ENCODE data around the gene LRWD1. TPM values are rescaled to one million over a fixed set of nuclear protein-coding genes. Genes with fewer than 3 reads are reported as not detected.
"Not testable (repeated sequence)": the region's sequence is repeated elsewhere in the genome, so short reads cannot be mapped to it uniquely, and the experiment has no call there.

LRWD1 gene
- total RNA-seq, 1 donor from 2014 or later: 27.1 TPM

DNA sequence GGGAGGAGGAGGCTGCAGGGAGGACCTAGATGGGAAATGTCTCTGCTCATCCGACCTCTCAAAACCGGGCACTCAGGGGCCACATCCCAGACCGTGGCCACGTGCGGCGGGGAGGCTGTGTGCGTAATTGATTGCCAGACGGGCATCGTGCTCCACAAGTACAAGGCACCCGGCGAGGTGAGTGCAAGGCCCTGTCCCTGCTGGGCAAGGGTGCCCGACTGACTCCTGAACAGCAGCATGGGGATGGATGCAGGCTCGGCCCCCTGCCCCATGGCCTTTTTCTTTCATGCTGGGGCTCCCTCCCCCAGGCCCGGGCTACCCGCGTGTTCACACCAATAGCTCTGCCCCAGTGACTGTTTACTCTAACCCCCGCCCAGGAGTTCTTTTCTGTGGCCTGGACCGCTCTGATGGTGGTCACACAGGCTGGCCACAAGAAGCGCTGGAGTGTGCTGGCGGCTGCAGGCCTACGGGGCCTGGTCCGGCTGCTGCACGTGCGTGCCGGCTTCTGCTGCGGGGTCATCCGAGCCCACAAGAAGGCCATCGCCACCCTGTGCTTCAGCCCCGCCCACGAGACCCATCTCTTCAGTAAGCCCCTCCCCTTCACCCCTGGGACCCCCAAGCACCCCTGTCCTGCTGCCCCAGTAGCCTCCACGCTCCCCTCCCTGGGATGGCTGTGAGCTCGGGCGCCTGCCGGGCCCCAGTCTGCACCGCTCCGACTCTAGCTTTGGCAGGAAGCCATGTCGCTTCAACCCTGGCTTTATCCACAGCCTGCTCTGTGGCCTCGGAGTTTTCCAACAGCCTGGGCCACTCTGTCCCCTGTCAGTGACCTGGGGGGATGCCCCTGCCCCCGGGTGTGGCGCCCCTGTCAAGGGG lies 3.9 kb downstream of the LRWD1 start:
- no peak for DNase-seq (ENCODE audit: low read depth, low spot score)

DNA sequence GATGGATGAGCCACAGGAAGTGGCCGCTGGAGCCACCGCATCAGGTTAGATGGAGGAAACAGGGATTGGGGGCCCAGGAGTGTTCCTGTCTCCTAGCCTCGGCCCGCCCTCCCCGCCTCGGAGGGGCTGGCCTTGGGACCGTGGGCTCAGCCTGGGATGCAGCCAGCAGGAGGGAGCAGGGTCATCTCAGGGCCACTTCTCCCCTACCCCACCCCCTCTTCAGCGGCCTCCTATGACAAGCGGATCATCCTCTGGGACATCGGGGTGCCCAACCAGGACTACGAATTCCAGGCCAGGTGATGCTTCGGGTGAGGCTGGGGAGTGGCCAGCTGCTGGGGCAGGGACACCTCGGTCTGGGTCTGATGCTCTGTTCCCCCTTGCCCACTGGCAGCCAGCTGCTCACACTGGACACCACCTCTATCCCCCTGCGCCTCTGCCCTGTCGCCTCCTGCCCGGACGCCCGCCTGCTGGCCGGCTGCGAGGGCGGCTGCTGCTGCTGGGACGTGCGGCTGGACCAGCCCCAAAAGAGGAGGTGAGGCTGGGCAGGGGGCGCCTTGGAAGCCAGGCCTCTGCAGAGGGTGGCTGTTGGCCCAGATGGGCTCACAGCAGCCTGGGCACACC lies 4.7 kb downstream of the LRWD1 start:
- no peak for DNase-seq (ENCODE audit: low read depth, low spot score)

DNA sequence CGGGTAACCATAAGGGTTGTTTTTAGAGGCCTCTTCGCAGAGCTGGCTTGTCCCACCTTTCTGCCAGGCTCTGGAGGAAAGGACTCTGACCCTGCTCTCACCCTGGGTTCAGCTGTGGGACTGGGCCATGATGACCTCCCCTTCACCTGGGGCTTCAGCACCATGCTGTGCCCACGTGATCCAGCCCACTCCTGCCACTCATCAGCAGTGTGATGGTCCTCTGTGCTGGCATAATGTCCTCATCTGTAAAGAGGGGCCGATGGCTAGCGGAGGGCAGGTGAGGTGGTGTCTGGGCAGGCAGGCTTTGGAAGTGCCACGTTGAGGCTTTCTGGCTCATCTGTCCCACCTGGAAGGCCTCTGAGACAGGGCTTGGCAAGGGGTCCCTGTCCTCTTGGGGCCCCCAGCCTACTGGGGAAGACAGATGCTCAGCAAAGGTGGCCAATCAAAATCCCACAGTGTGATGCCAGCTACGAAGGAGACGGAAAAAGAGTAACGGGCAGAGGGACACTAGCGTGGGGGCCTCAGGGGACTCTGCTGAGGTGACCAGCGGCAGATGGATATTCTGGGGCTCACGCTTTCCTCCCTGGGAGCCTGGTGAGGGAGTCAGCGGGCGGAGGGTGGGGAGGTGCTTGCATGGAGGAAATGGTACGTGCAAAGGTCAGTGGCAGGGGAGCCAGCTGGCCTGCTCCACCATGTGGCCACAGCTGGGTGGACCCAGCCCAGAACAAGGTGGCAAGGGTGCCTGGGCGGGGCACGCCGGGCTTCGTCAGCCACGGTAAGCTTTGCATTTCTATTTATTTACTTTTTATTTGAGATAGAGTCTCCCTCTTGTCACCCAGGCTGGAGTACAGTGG lies 5.4 kb downstream of the LRWD1 start:
- no peak for DNase-seq (ENCODE audit: low read depth, low spot score)

DNA sequence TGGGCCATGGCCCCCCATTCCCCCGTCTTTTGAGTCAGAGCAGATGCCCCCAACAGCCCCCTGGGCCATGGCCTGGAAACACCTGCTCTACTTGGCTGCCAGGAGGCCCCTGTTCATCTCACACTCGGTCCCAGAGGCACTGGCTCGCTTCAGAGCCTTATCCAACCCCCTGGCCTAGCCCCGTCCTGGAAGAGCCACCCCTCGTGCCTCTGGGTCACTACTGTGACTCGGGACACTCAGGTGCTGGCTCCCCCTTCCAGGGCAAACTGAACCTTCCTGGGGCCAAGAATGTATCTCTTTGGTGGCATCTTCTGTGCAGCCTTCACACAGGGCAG lies 7.0 kb downstream of the LRWD1 start:
- DNase-seq (ENCODE audit: low read depth, low spot score): no peak

DNA sequence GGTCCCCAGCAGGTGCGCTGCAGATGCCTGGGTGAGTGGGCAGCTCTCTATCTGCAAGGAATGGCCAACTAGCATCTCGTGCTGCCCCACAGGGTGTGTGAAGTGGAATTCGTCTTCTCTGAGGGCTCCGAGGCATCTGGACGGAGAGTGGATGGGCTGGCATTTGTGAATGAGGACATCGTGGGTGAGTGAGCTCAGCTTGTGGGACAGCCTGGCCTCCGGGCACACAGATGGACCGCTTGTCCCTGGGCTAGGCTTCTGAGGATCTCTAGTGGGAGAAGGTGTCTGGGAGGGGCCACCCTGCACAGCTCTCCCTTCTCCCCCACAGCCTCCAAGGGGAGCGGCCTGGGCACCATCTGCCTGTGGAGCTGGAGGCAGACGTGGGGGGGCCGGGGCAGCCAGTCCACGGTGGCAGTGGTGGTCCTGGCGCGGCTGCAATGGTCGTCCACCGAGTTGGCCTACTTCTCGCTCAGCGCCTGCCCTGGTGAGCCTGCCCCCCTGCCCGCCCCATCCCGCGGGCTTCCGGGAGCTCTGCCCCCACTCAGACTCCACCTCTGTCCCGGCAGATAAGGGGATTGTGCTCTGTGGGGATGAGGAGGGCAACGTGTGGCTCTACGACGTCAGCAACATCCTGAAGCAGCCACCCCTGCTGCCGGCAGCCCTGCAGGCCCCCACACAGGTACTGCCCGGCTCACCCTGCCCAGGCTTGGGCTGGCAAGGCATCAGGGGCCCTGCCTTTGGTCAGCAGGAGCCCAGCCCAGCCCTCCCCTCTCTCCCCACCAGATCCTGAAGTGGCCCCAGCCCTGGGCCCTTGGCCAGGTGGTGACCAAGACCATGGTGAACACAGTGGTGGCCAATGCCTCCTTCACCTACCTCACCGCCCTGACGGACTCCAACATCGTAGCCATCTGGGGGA lies 7.6 kb downstream of the LRWD1 start:
- DNase-seq (ENCODE audit: low read depth, low spot score): no peak

DNA sequence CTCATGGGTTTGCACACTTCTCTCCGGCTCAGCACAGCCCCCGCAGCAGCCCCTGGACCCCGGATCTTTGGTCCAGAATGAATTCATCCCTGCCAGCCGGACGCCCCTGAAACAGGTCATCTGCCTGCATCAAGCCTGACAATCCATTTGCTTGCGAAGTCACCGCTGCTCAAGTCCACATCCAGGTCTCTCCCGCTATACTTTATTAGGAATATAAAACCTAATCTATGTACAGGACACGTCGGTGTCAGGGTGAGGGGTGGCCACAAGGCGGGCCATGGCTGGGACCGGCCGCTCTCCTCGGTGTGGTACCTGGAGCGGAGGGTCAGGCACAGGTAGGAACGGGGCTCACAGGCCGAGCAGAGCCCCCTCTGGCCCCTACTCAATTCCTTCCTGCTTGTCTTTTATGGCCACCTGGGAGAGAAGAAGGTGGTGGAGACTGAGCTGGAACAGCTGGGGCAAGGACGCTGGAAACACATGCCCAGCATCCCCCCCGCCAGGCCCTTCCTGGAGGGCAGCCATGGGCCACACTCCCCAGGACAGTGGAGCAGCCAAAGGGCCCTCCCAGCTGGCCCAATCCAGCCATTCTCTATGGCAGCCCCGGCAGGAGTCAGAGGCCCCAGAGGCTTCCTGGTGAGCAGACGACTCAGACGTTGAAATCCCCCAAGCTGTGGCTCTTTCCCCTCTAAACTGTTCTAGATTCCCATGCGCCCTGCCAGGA lies 8.6 kb downstream of the LRWD1 start:
- no peak for DNase-seq (ENCODE audit: low read depth, low spot score)

- not testable (repeated sequence) for DNase-seq (ENCODE audit: low read depth, low spot score)
Observed at GRCh38 chr7:102474116-102474515, 9.3 kb downstream of the LRWD1 start.

DNA sequence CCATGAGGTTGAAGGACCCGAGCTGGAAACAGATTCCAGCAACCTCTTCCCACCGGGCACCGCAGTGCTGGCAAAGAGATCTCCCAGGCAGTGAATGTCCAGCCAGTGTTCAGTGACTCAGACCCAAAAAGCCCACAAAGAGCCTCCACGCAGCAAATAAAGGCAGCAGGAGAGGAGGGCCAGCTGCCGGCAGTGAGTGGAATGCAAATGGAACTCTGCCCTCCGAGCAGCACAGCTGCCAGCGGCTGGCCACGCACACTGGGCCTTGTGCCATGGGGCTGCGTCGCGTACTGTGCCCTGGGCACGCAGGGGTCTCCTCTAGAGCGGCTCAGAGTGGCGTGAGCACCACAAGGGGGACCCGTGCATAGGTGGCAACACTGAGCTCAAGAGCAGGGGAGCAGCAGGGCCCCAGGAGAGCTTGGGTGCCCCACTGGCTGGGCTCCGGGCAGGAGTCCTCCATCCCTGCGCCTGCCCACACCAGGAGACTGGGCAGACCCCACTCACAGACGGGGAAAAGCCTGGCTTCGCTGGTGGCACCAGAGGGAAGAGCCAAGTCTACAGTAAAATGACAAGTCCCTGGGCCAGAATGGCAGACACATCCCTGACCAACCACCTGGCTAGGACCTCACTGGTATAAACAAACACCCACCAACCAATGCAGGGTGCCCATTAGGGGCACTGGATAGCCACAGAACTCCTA lies 10.1 kb downstream of the LRWD1 start:
- DNase-seq (ENCODE audit: low read depth, low spot score): not testable (repeated sequence)

GRCh38 chr7:102478314-102479208 lies 13.8 kb downstream of the LRWD1 start, which contains the start of gene POLR2J:
Gene POLR2J (minus strand): TSS chr7:102478922. CDS start chr7:102478860, 62 bp downstream.
- DNase-seq (ENCODE audit: low read depth, low spot score): peak; percentile 26

DNA sequence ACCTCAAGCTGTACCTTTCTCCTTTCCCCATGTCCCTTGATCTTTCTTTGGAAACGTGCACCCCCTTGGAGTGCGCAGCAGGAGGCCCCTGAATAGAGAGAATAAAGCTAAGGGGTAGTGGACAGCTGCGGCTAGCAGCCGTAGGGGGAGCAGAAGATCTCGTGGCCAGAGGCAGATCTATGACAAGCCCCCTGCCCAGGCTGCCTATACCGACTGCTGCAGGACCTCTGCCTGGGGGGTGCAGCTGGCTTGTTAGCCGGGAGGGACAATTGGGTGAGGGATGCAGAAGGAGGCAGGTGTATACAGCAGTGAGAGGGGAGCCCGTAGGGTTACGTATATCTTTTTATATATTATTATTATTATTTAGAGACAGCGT lies 14.4 kb downstream of the LRWD1 start:
- DNase-seq (ENCODE audit: low read depth, low spot score): not testable (repeated sequence)

- not testable (repeated sequence) for DNase-seq (ENCODE audit: low read depth, low spot score)
Observed at GRCh38 chr7:102479982-102480637, 15.3 kb downstream of the LRWD1 start.

GRCh38 chr7:102481962-102482361 lies 17.2 kb downstream of the LRWD1 start:
- DNase-seq (ENCODE audit: low read depth, low spot score): not testable (repeated sequence)

GRCh38 chr7:102484317-102484716 lies 19.5 kb downstream of the LRWD1 start:
- DNase-seq (ENCODE audit: low read depth, low spot score): not testable (repeated sequence)

- not testable (repeated sequence) for DNase-seq (ENCODE audit: low read depth, low spot score)
Observed at GRCh38 chr7:102490529-102491075, 25.8 kb downstream of the LRWD1 start.

DNA sequence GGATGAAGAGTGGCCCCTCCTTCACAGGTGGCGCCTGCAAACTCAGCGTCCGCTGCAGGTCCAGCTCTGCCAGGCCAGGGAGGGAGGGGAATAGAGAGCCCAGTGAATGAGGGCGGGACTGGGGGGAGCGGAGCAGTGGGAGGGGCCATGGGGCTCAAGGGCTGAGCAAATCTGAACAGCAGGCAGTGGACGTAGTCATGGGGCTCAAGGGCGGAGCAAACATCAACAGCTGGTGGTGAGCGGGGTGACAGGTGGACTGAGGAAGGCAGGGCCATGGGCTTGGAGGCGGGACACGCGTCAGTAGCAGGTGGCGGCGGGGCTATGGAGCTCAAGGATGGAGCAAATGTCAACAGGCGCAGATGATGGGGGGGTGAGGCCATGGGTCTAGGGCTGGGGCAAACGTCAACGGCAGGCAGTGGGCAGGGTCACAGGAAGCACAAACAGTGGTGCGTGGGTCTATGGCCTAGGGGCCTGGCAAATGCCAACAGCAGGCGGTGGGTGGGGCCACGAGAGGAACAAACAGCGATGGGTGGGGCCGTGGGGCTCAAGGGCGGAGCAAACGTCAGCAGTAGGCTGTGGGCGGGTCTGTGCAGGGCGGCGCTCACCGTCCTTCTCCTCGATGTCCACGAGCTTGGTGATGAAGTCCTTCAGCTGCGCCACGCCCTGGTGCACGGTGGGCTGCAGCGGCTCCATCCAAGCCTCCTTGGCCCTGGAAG lies 28.6 kb downstream of the LRWD1 start:
- DNase-seq (ENCODE audit: low read depth, low spot score): not testable (repeated sequence)

DNA sequence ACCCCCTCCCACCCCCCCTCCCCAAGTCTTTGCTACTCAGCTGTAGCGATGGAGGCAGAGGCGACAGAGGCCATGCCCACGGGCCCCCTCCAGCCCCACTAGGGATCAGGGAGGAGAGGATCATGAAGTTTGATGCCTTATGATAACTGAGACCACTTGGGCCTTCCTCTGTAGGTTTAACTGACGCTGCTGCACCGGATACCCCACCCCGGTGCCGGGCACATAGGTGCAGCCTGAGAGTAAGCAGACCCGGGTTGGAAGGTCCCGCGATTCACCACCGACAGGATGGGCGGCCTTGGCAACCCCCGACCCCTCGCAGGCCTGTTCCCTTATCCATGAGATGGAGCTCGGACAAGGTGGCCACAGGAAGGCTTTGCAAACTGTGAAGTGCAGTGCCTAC lies 29.2 kb downstream of the LRWD1 start:
- not testable (repeated sequence) for DNase-seq (ENCODE audit: low read depth, low spot score)

All from pulmonary artery endothelial cell (primary cell).